ENCODE data around the gene FAM168B. TPM values are rescaled to one million over a fixed set of nuclear protein-coding genes. Genes with fewer than 3 reads are reported as not detected.
"Not testable (repeated sequence)": the region's sequence is repeated elsewhere in the genome, so short reads cannot be mapped to it uniquely, and the experiment has no call there.

Gene FAM168B
- polyA plus RNA-seq, 1 experiment, result 84.3 TPM

GRCh38 chr2:131092458-131093005 is 728 bp downstream of the FAM168B start:
- Histone ChIP-seq H3K27ac (ENCODE audit: low read depth, low read length) (peak overlapping the region; percentile 23), H3K9me3 (ENCODE audit: control insufficient read depth, insufficient read depth, low read length) (no peaks in the 10 kb centered on the region), H3K27me3 (ENCODE audit: control insufficient read depth, insufficient read depth, low read length) (no peaks in the 10 kb centered on the region), H3K4me3 (ENCODE audit: low read depth, low read length) (peak overlapping the region; percentile 69)
- ChIA-PET CTCF (interaction anchor here (0.7 to 1.2 kb wide), 3 partner anchors 11 to 400 kb away, joined by 3 read pairs; no protein-coding TSS in a partner anchor), POLR2A (interaction anchor here (0.6 to 2.3 kb wide), 3 partner anchors 12 to 750 kb away, joined by 5 to 25 read pairs (median 6); partner anchors contain the start of genes IMP4 and PLEKHB2)
- no peak for TF ChIP-seq CTCF (IDR thresholded peaks at IDR 0.05; ENCODE audit: low read depth, low read length)
- DNase-seq (ENCODE audit: low read depth, low spot score), result no peak

GRCh38 chr2:131085646-131086045 is 7.6 kb downstream of the FAM168B start:
- POLR2A ChIA-PET, result no interaction called here
- Histone ChIP-seq H3K27ac (ENCODE audit: low read depth, low read length) (no peak overlapping the region), H3K9me3 (ENCODE audit: control insufficient read depth, insufficient read depth, low read length) (no peaks in the 10 kb centered on the region), H3K27me3 (ENCODE audit: control insufficient read depth, insufficient read depth, low read length) (no peaks in the 10 kb centered on the region), H3K4me3 (ENCODE audit: low read depth, low read length) (no peak overlapping the region)
- CTCF ChIA-PET, result no interaction called here
- no peak for TF ChIP-seq CTCF (IDR thresholded peaks at IDR 0.05; ENCODE audit: low read depth, low read length)
- DNase-seq (ENCODE audit: low read depth, low spot score), result no peak

- TF ChIP-seq CTCF (IDR thresholded peaks at IDR 0.05; ENCODE audit: low read depth, low read length), result no peak
- DNase-seq (ENCODE audit: low read depth, low spot score), result no peak
- no peak overlapping the region for H3K27ac ChIP-seq (ENCODE audit: low read depth, low read length)
- H3K27me3 ChIP-seq (ENCODE audit: control insufficient read depth, insufficient read depth, low read length), result no peaks in the 10 kb centered on the region
- POLR2A ChIA-PET, result no interaction called here
- no peak overlapping the region for H3K4me3 ChIP-seq (ENCODE audit: low read depth, low read length)
- CTCF ChIA-PET, result no interaction called here
- no peaks in the 10 kb centered on the region for H3K9me3 ChIP-seq (ENCODE audit: control insufficient read depth, insufficient read depth, low read length)
These were observed 12.1 kb downstream of the FAM168B start for GRCh38 chr2:131081190-131081589.

GRCh38 chr2:131079931-131080330 is 13.3 kb downstream of the FAM168B start:
- H3K27me3 ChIP-seq (ENCODE audit: control insufficient read depth, insufficient read depth, low read length); H3K9me3 ChIP-seq (ENCODE audit: control insufficient read depth, insufficient read depth, low read length); H3K27ac ChIP-seq (ENCODE audit: low read depth, low read length); POLR2A ChIA-PET; CTCF ChIA-PET; DNase-seq (ENCODE audit: low read depth, low spot score); H3K4me3 ChIP-seq (ENCODE audit: low read depth, low read length): not testable (repeated sequence)

GRCh38 chr2:131077966-131078365 is 15.3 kb downstream of the FAM168B start:
- H3K9me3 ChIP-seq (ENCODE audit: control insufficient read depth, insufficient read depth, low read length), result no peaks in the 10 kb centered on the region
- no peak for DNase-seq (ENCODE audit: low read depth, low spot score)
- POLR2A ChIA-PET, result no interaction called here
- no peak overlapping the region for H3K4me3 ChIP-seq (ENCODE audit: low read depth, low read length)
- no peak for TF ChIP-seq CTCF (IDR thresholded peaks at IDR 0.05; ENCODE audit: low read depth, low read length)
- no peaks in the 10 kb centered on the region for H3K27me3 ChIP-seq (ENCODE audit: control insufficient read depth, insufficient read depth, low read length)
- no peak overlapping the region for H3K27ac ChIP-seq (ENCODE audit: low read depth, low read length)
- CTCF ChIA-PET, result no interaction called here
